HEK293T (cell line): ENCODE results near the gene PIK3AP1.

ENCODE experiments used
- CTCF ChIA-PET: fragments of 350-600 bp; formaldehyde crosslinking; extraction: SDS; loops from one replicate; lab custom pipeline; 2021; ENCODE audit warnings: antibody characterized with exemption, inconsistent platforms; lab: Yijun Ruan, JAX
- POLR2A ChIA-PET: fragments of 350-600 bp; formaldehyde crosslinking; extraction: SDS; loops from one replicate; lab custom pipeline; 2020; ENCODE audit warnings: antibody characterized with exemption, inconsistent platforms; lab: Yijun Ruan, JAX
- DNase-seq: peaks from one replicate; pipeline ENCODE4 v3.0.0; 2012; ENCODE audit warnings: mixed read lengths; ENCODE audit errors: extremely low spot score
- ARNT ChIP-seq: fragments of 450-650 bp; IDR thresholded peaks from 2 replicates; pipeline ENCODE4 v1.6.1; 2017; ENCODE audit warnings: mild to moderate bottlenecking
- BHLHE40 ChIP-seq: fragments of 450-650 bp; IDR thresholded peaks from 2 replicates; pipeline ENCODE4 v1.6.1; 2016; ENCODE audit warnings: mild to moderate bottlenecking, moderate library complexity, borderline replicate concordance
- CTBP1 ChIP-seq: fragments of 450-650 bp; IDR thresholded peaks from 2 replicates; pipeline ENCODE4 v1.6.1; 2016; ENCODE audit warnings: borderline replicate concordance
- ELF4 ChIP-seq: fragments of 450-650 bp; IDR thresholded peaks from 2 replicates; pipeline ENCODE4 v1.6.1; 2017; ENCODE audit warnings: antibody characterized with exemption
- FOXA1 ChIP-seq: fragments of 450-650 bp; IDR thresholded peaks from 2 replicates; pipeline ENCODE4 v1.6.1; 2016; ENCODE audit warnings: mild to moderate bottlenecking
- FOXK2 ChIP-seq: fragments of 450-650 bp; IDR thresholded peaks from 2 replicates; pipeline ENCODE4 v1.6.1; 2016; ENCODE audit warnings: mild to moderate bottlenecking
- FOXM1 ChIP-seq: fragments of 450-650 bp; IDR thresholded peaks from 2 replicates; pipeline ENCODE4 v1.6.1; 2017; ENCODE audit warnings: mild to moderate bottlenecking, borderline replicate concordance
- HDGF ChIP-seq: fragments of 450-650 bp; IDR thresholded peaks from 2 replicates; pipeline ENCODE4 v1.6.1; 2017; ENCODE audit warnings: antibody characterized with exemption, borderline replicate concordance
- L3MBTL2 ChIP-seq: fragments of 450-650 bp; conservative IDR thresholded peaks from 2 replicates; pipeline ENCODE4 v1.6.1; 2016; ENCODE audit warnings: mild to moderate bottlenecking
- LEF1 ChIP-seq: fragments of 450-650 bp; IDR thresholded peaks from 2 replicates; pipeline ENCODE4 v1.6.1; 2017; ENCODE audit warnings: mild to moderate bottlenecking, borderline replicate concordance
- NFRKB ChIP-seq: fragments of 450-650 bp; IDR thresholded peaks from 2 replicates; pipeline ENCODE4 v1.6.1; 2016; ENCODE audit warnings: mild to moderate bottlenecking, moderate library complexity
- PKNOX1 ChIP-seq: fragments of 450-650 bp; IDR thresholded peaks from 2 replicates; pipeline ENCODE4 v1.6.1; 2016
- SP1 ChIP-seq: fragments of 450-650 bp; IDR thresholded peaks from 2 replicates; pipeline ENCODE4 v1.6.1; 2017
- SUZ12 ChIP-seq: fragments of 450-650 bp; IDR thresholded peaks from 2 replicates; pipeline ENCODE4 v1.6.1; 2016; ENCODE audit warnings: mild to moderate bottlenecking
- TARDBP ChIP-seq: fragments of 450-650 bp; IDR thresholded peaks from 2 replicates; pipeline ENCODE4 v1.6.1; 2016
- ZNF384 ChIP-seq: fragments of 450-650 bp; IDR thresholded peaks from 2 replicates; pipeline ENCODE4 v1.6.1; 2016

PIK3AP1 gene

GRCh38 chr10:96688789-96689188 lies 31.5 kb downstream of the PIK3AP1 start:
- ChIA-PET CTCF (no interaction called here), POLR2A (no interaction called here)
- no peak for TF ChIP-seq L3MBTL2
- TF ChIP-seq TARDBP: no peak
- TF ChIP-seq FOXA1: no peak
- TF ChIP-seq HDGF: no peak
- no peak for TF ChIP-seq SP1
- TF ChIP-seq FOXK2: no peak
- no peak for TF ChIP-seq BHLHE40
- no peak for TF ChIP-seq LEF1
- TF ChIP-seq ARNT: no peak
- TF ChIP-seq ELF4: no peak
- TF ChIP-seq CTBP1: no peak
- no peak for TF ChIP-seq PKNOX1
- TF ChIP-seq ZNF384: no peak
- no peak for TF ChIP-seq NFRKB
- TF ChIP-seq FOXM1: no peak
- TF ChIP-seq SUZ12: no peak
- DNase-seq: no peak

- no peak for DNase-seq
- ChIA-PET POLR2A (no interaction called here), CTCF (no interaction called here)
- TF ChIP-seq BHLHE40 (no peak), PKNOX1 (no peak), ELF4 (no peak), L3MBTL2 (no peak)
Observed at GRCh38 chr10:96687317-96688012, 32.8 kb downstream of the PIK3AP1 start.

GRCh38 chr10:96686514-96686913 lies 33.8 kb downstream of the PIK3AP1 start:
- POLR2A ChIA-PET: no interaction called here
- DNase-seq: no peak
- TF ChIP-seq TARDBP: no peak
- TF ChIP-seq FOXK2: no peak
- no peak for TF ChIP-seq ARNT
- TF ChIP-seq FOXM1: no peak
- TF ChIP-seq PKNOX1: no peak
- TF ChIP-seq ZNF384: no peak
- no peak for TF ChIP-seq CTBP1
- TF ChIP-seq SUZ12: no peak
- TF ChIP-seq NFRKB: no peak
- TF ChIP-seq ELF4: no peak
- CTCF ChIA-PET: no interaction called here

- CTCF ChIA-PET: no interaction called here
- POLR2A ChIA-PET: no interaction called here
- no peak for DNase-seq
- TF ChIP-seq FOXK2 (no peak), ZNF384 (no peak), SUZ12 (no peak), HDGF (no peak), LEF1 (no peak), BHLHE40 (no peak), ELF4 (no peak), SP1 (no peak), FOXM1 (no peak), L3MBTL2 (no peak), CTBP1 (no peak), NFRKB (no peak), TARDBP (no peak), ARNT (no peak), PKNOX1 (no peak), FOXA1 (no peak)
Observed at GRCh38 chr10:96685306-96685705, 35.0 kb downstream of the PIK3AP1 start.

GRCh38 chr10:96684826-96685225 lies 35.5 kb downstream of the PIK3AP1 start:
- CTCF ChIA-PET: no interaction called here
- no peak for TF ChIP-seq FOXM1
- no peak for TF ChIP-seq SUZ12
- TF ChIP-seq HDGF: no peak
- TF ChIP-seq ELF4: no peak
- POLR2A ChIA-PET: no interaction called here
- no peak for DNase-seq

- DNase-seq: no peak
- ChIA-PET CTCF (no interaction called here), POLR2A (no interaction called here)
Observed at GRCh38 chr10:96683710-96684109, 36.6 kb downstream of the PIK3AP1 start.

More at GRCh38 chr10:96683710-96684109, 36.6 kb downstream of the PIK3AP1 start:
- TF ChIP-seq CTBP1 (no peak), BHLHE40 (no peak), ARNT (no peak), FOXK2 (no peak), SP1 (no peak), FOXM1 (no peak), LEF1 (no peak), NFRKB (no peak), ELF4 (no peak), FOXA1 (no peak), TARDBP (no peak), SUZ12 (no peak), ZNF384 (no peak), L3MBTL2 (no peak), HDGF (no peak), PKNOX1 (no peak)
